Measurements from ENCODE around the gene KDM3B. TPM values are rescaled to one million over a fixed set of nuclear protein-coding genes. Genes with fewer than 3 reads are reported as not detected.
A peak's percentile ranks its signal among the peaks of the same experiment; 100 is the strongest.

Gene KDM3B
- polyA plus RNA-seq, 3 donors: 92.1 to 103 (median 94.4) TPM

- DNase-seq (ENCODE audit: extremely low read depth in 1 of 11, low read depth in 9 of 11, low spot score in 4 of 11): no peak
Observed at GRCh38 chr5:138459311-138459933, 106.9 kb downstream of the KDM3B start.

GRCh38 chr5:138460032-138460693, 107.7 kb downstream of the KDM3B start:
- no peak for DNase-seq (ENCODE audit: extremely low read depth in 1 of 11, low read depth in 9 of 11, low spot score in 4 of 11)

GRCh38 chr5:138461343-138462125, 109.0 kb downstream of the KDM3B start:
- DNase-seq (ENCODE audit: extremely low read depth in 1 of 11, low read depth in 9 of 11, low spot score in 4 of 11): no peak

- DNase-seq (ENCODE audit: extremely low read depth in 1 of 11, low read depth in 9 of 11, low spot score in 4 of 11): peak in 2 of 11 donors; percentile 68 to 79
Observed at GRCh38 chr5:138463419-138464007, 111.0 kb downstream of the KDM3B start.

- peak in 10 of 11 donors; percentile 89 to 97 (median 96) for DNase-seq (ENCODE audit: extremely low read depth in 1 of 11, low read depth in 9 of 11, low spot score in 4 of 11)
Observed at GRCh38 chr5:138464008-138464387, 111.5 kb downstream of the KDM3B start.

- DNase-seq (ENCODE audit: extremely low read depth in 1 of 11, low read depth in 9 of 11, low spot score in 4 of 11): peak; percentile 96 to 99 (median 98)
Observed at GRCh38 chr5:138464388-138465260, 112.1 kb downstream of the KDM3B start.

GRCh38 chr5:138465261-138466124, 113.0 kb downstream of the KDM3B start, which contains the start of gene EGR1:
TSS of gene EGR1 (plus strand) at chr5:138465479. CDS start at chr5:138465762, 283 bp downstream.
- DNase-seq (ENCODE audit: extremely low read depth in 1 of 11, low read depth in 9 of 11, low spot score in 4 of 11): peak in 10 of 11 donors; percentile 87 to 94 (median 92)

- peak in 4 of 11 donors; percentile 32 to 56 (median 45) for DNase-seq (ENCODE audit: extremely low read depth in 1 of 11, low read depth in 9 of 11, low spot score in 4 of 11)
Observed at GRCh38 chr5:138466125-138466899, 113.8 kb downstream of the KDM3B start.

- no peak for DNase-seq (ENCODE audit: extremely low read depth in 1 of 11, low read depth in 9 of 11, low spot score in 4 of 11)
Observed at GRCh38 chr5:138466900-138467710, 114.6 kb downstream of the KDM3B start.

- DNase-seq (ENCODE audit: extremely low read depth in 1 of 11, low read depth in 9 of 11, low spot score in 4 of 11): no peak
Observed at GRCh38 chr5:138467711-138468132, 115.2 kb downstream of the KDM3B start.

- peak in 1 of 11 donors; percentile 39 for DNase-seq (ENCODE audit: extremely low read depth in 1 of 11, low read depth in 9 of 11, low spot score in 4 of 11)
Observed at GRCh38 chr5:138468133-138468965, 115.9 kb downstream of the KDM3B start.

GRCh38 chr5:138468966-138469539, 116.6 kb downstream of the KDM3B start:
- peak in 1 of 11 donors; percentile 57 for DNase-seq (ENCODE audit: extremely low read depth in 1 of 11, low read depth in 9 of 11, low spot score in 4 of 11)

GRCh38 chr5:138469540-138470321, 117.2 kb downstream of the KDM3B start:
- DNase-seq (ENCODE audit: extremely low read depth in 1 of 11, low read depth in 9 of 11, low spot score in 4 of 11): peak in 2 of 11 donors; percentile 47 to 71

Data from renal cortex interstitium (tissue), 11 donors.